DND-41 (cell line): ENCODE measurements around the gene MMP28.

Experiments
- ATAC-seq: fragments of 200-7000 bp; cut with Tn5 transposase; 3 replicates; pipeline ENCODE4 v1.9.1; 2021; ENCODE audit warnings: low read depth; ENCODE audit not compliant: insufficient read depth
- DNase-seq: peaks from one replicate; pipeline ENCODE4 v3.0.0-alpha.2; 2020
- H2AFZ ChIP-seq: 2 replicates; pipeline ENCODE4 v1.6.0; 2012; ENCODE audit warnings: low read depth, low read length
- H3K27ac ChIP-seq: 2 replicates; pipeline ENCODE4 v1.5.1; 2012; ENCODE audit warnings: low read length, inconsistent platforms
- H3K27me3 ChIP-seq: fragments of 200-600 bp; sonication (generic); 2 replicates; pipeline ENCODE4 v1.6.0; 2012; ENCODE audit warnings: low read length, mild to moderate bottlenecking, inconsistent platforms; ENCODE audit not compliant: insufficient read depth, poor library complexity
- H3K36me3 ChIP-seq: 2 replicates; pipeline ENCODE4 v1.5.1; 2012; ENCODE audit warnings: low read length, inconsistent platforms; ENCODE audit not compliant: insufficient read depth
- H3K4me1 ChIP-seq: 2 replicates; pipeline ENCODE4 v1.5.1; 2012; ENCODE audit warnings: mild to moderate bottlenecking, low read length; ENCODE audit not compliant: insufficient read depth
- H3K4me2 ChIP-seq: 2 replicates; pipeline ENCODE4 v1.6.0; 2012; ENCODE audit warnings: mild to moderate bottlenecking, moderate library complexity, low read length, inconsistent platforms; ENCODE audit not compliant: insufficient read depth
- H3K4me3 ChIP-seq, 2 experiments: fragments of 200-600 bp in 1 of 2; shearing (Covaris generic) in 1 of 2; 2 replicates each; pipeline ENCODE4 v1.5.1; 2012 to 2016; ENCODE audit warnings: inconsistent platforms in 2 of 2, low read length in 2 of 2, mild to moderate bottlenecking in 2 of 2, low read depth in 1 of 2, moderate library complexity in 1 of 2
- H3K79me2 ChIP-seq: 2 replicates; pipeline ENCODE4 v1.6.0; 2012; ENCODE audit warnings: low read length, inconsistent platforms; ENCODE audit not compliant: insufficient read depth
- H3K9ac ChIP-seq: 2 replicates; pipeline ENCODE4 v1.6.0; 2012; ENCODE audit warnings: low read depth, mild to moderate bottlenecking, inconsistent platforms, low read length, moderate library complexity
- H3K9me3 ChIP-seq: 2 replicates; pipeline ENCODE4 v1.5.1; 2012; ENCODE audit warnings: low read length, moderate library complexity, mild to moderate bottlenecking, inconsistent platforms; ENCODE audit not compliant: insufficient read depth, severe bottlenecking
- H4K20me1 ChIP-seq: 2 replicates; pipeline ENCODE4 v1.6.0; 2012; ENCODE audit warnings: low read length; ENCODE audit not compliant: insufficient read depth
- EZH2 ChIP-seq: IDR thresholded peaks from 3 replicates; pipeline ENCODE4 v1.6.1; 2012; ENCODE audit warnings: borderline replicate concordance, low read depth, mild to moderate bottlenecking, moderate library complexity, low read length, inconsistent platforms; ENCODE audit not compliant: severe bottlenecking
- TF ChIP-seq, protein P1 (sequence below): IDR thresholded peaks from 2 replicates; pipeline ENCODE4 v1.5.1; 2012; ENCODE audit warnings: borderline replicate concordance, low read length, moderate library complexity, mild to moderate bottlenecking; ENCODE audit not compliant: poor library complexity, severe bottlenecking; ENCODE audit errors: extremely low read depth

The MMP28 gene, protein sequence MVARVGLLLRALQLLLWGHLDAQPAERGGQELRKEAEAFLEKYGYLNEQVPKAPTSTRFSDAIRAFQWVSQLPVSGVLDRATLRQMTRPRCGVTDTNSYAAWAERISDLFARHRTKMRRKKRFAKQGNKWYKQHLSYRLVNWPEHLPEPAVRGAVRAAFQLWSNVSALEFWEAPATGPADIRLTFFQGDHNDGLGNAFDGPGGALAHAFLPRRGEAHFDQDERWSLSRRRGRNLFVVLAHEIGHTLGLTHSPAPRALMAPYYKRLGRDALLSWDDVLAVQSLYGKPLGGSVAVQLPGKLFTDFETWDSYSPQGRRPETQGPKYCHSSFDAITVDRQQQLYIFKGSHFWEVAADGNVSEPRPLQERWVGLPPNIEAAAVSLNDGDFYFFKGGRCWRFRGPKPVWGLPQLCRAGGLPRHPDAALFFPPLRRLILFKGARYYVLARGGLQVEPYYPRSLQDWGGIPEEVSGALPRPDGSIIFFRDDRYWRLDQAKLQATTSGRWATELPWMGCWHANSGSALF

DNA sequence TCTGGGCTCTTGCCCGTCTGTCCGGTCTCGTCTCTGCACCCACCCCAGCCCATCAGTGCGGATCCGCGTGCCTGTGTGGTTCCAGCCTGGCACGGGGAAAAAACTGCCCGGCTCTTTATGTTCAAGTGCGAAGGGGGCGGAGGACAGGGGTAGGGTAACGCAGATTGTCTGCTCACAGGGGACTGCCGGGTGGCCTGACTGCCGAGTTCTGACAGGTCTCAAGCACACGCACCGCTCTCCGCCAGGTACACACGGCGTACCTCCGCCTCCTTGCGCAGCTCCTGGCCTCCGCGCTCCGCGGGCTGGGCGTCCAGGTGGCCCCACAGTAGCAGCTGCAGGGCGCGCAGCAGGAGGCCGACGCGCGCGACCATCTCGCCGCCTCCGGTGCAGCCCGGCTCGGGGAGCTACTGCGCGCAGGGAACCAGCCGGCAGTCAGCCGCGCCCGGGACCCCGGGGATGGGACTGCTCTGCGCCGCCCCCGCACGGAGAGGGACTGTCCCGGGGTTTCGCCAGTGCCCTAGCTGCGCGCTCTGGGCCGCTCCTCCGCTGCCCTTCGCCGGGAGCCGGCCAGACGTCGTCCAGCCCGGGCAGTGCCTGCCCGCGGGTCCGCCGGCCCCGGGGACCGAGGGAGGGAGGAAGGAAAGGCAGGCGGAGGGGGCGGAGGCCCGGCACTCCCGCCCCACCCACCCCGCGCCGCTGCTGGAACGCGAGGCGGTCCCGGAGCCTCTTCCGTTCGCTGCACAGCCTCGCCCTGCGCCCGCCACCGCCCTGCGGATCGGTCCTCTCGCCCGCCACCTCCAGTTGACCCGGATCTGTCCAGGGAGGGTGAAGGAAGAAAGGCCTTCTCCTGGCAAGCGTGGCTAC is at the start of gene MMP28:
MMP28 (minus strand) TSS at position 635 of the 864 bp plus-strand sequence; CDS start at position 371, 264 bp downstream.
- H3K36me3 ChIP-seq, result no peaks in the 10 kb centered on the region
- H3K27me3 ChIP-seq, result peaks cover 58% of the 10 kb centered on the region
- TF ChIP-seq EZH2, result no peak
- TF ChIP-seq, protein P1, sequence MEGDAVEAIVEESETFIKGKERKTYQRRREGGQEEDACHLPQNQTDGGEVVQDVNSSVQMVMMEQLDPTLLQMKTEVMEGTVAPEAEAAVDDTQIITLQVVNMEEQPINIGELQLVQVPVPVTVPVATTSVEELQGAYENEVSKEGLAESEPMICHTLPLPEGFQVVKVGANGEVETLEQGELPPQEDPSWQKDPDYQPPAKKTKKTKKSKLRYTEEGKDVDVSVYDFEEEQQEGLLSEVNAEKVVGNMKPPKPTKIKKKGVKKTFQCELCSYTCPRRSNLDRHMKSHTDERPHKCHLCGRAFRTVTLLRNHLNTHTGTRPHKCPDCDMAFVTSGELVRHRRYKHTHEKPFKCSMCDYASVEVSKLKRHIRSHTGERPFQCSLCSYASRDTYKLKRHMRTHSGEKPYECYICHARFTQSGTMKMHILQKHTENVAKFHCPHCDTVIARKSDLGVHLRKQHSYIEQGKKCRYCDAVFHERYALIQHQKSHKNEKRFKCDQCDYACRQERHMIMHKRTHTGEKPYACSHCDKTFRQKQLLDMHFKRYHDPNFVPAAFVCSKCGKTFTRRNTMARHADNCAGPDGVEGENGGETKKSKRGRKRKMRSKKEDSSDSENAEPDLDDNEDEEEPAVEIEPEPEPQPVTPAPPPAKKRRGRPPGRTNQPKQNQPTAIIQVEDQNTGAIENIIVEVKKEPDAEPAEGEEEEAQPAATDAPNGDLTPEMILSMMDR, result no peak
- no peak within 1 kb of the TSS for H3K4me3 ChIP-seq
- peak within 1 kb of the TSS; percentile 40 for H3K4me2 ChIP-seq
- no peak within 1 kb of the TSS for H3K9ac ChIP-seq
- H3K27ac ChIP-seq, result no peak within 1 kb of the TSS
- DNase-seq, result no peak
- no peaks in the 10 kb centered on the region for H3K9me3 ChIP-seq
- peak; percentile 78 for ATAC-seq
- H4K20me1 ChIP-seq, result no peaks in the 10 kb centered on the region
- no peak within 1 kb of the TSS for H2AFZ ChIP-seq
- H3K4me1 ChIP-seq, result 0 out of 2 replicates have a peak, but pooled peaks cover 3% of the 10 kb centered on the region
- no peaks in the 10 kb centered on the region for H3K79me2 ChIP-seq

DNA sequence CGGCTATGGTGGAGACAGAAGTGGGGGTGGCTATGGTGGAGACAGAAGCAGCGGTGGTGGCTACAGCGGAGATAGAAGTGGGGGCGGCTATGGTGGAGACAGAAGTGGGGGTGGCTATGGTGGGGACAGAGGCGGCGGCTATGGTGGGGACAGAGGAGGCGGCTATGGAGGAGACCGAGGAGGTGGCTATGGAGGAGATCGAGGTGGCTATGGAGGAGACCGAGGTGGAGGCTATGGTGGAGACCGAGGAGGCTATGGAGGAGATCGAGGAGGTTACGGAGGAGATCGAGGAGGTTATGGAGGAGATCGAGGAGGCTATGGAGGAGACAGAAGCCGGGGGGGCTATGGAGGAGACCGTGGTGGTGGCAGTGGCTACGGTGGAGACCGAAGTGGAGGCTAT is 49.1 kb upstream of the MMP28 start:
- no peak overlapping the region for H2AFZ ChIP-seq
- DNase-seq, result no peak
- no peaks in the 10 kb centered on the region for H3K9me3 ChIP-seq
- H3K4me3 ChIP-seq, result no peak overlapping the region
- no peak overlapping the region for H3K27ac ChIP-seq
- H3K9ac ChIP-seq, result no peak overlapping the region
- ATAC-seq, result no peak
- no peak overlapping the region for H3K4me2 ChIP-seq
- H3K79me2 ChIP-seq, result no peaks in the 10 kb centered on the region; the same call in 1 of the 2 replicates
- H3K4me1 ChIP-seq, result no peaks in the 10 kb centered on the region
- no peak for TF ChIP-seq EZH2
- TF ChIP-seq, protein P1, result no peak
- no peaks in the 10 kb centered on the region for H3K27me3 ChIP-seq
- peaks cover 97% of the 10 kb centered on the region for H3K36me3 ChIP-seq
- peaks cover 25% of the 10 kb centered on the region for H4K20me1 ChIP-seq

DNA sequence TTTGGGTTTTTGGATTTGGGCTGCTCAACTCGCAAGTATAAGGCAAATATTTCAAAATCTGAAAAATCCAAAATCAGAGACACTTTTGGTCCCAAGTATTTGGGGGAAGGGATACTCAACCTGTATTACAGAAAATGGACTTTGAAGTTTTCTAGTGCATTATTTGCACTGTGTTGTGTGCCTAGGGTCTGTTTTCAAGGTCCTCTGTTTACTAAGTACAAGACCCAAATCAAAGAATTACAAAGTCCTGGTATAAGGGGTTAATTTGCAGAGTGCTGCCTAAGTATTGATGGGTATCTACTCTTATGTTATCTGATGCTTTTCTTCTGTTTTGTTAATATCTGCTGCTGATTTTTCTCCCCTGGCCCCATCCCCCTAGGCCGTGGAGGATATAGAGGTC is 48.3 kb upstream of the MMP28 start:
- Histone ChIP-seq H3K4me1 (no peaks in the 10 kb centered on the region), H3K27ac (no peak overlapping the region), H4K20me1 (peaks cover 25% of the 10 kb centered on the region), H3K9ac (no peak overlapping the region), H3K4me3 (no peak overlapping the region), H3K9me3 (no peaks in the 10 kb centered on the region), H3K79me2 (no peaks in the 10 kb centered on the region; the same call in 1 of the 2 replicates), H2AFZ (no peak overlapping the region), H3K27me3 (no peaks in the 10 kb centered on the region), H3K36me3 (peaks cover 96% of the 10 kb centered on the region), H3K4me2 (no peak overlapping the region)
- TF ChIP-seq EZH2, result no peak
- TF ChIP-seq, protein P1, result no peak
- DNase-seq, result no peak
- no peak for ATAC-seq
